ENCODE data around the gene ARHGAP42.

Gene ARHGAP42

GRCh38 chr11:100830274-100830673 lies 143.2 kb downstream of the ARHGAP42 start:
- TF ChIP-seq CSRNP3 (CRISPR knock-in tag; IDR thresholded peaks at IDR 0.05) = no peak
- no peak for TF ChIP-seq CREB5 (CRISPR knock-in tag; IDR thresholded peaks at IDR 0.05; ENCODE audit: low read depth)
- no peak for TF ChIP-seq TSHZ2 (CRISPR knock-in tag; IDR thresholded peaks at IDR 0.05)
- no peak for TF ChIP-seq ZNF8 (CRISPR knock-in tag; IDR thresholded peaks at IDR 0.05)
- no peak for TF ChIP-seq GLIS3 (CRISPR knock-in tag; IDR thresholded peaks at IDR 0.05)
- no peak for ATAC-seq

GRCh38 chr11:100830978-100831732 lies 144.1 kb downstream of the ARHGAP42 start:
- no peak for ATAC-seq
- TF ChIP-seq TCF4 (CRISPR knock-in tag; IDR thresholded peaks at IDR 0.05; ENCODE audit: borderline replicate concordance) (no peak), ZFP3 (CRISPR knock-in tag; IDR thresholded peaks at IDR 0.05) (no peak), GLIS3 (CRISPR knock-in tag; IDR thresholded peaks at IDR 0.05) (no peak), CSRNP3 (CRISPR knock-in tag; IDR thresholded peaks at IDR 0.05) (no peak), ZC3H10 (CRISPR knock-in tag; IDR thresholded peaks at IDR 0.05) (no peak), ISL1 (CRISPR knock-in tag; IDR thresholded peaks at IDR 0.05) (no peak), SNAI2 (CRISPR knock-in tag; IDR thresholded peaks at IDR 0.05) (no peak), CSDC2 (CRISPR knock-in tag; IDR thresholded peaks at IDR 0.05) (no peak)

GRCh38 chr11:100831929-100832494 lies 144.9 kb downstream of the ARHGAP42 start:
- no peak for ATAC-seq
- TF ChIP-seq CREB5 (CRISPR knock-in tag; IDR thresholded peaks at IDR 0.05; ENCODE audit: low read depth) = no peak
- TF ChIP-seq ESRRG (CRISPR knock-in tag; IDR thresholded peaks at IDR 0.05) = no peak
- TF ChIP-seq TOX (CRISPR knock-in tag; IDR thresholded peaks at IDR 0.05; ENCODE audit: borderline replicate concordance) = no peak
- no peak for TF ChIP-seq ZNF70 (CRISPR knock-in tag; IDR thresholded peaks at IDR 0.05)
- TF ChIP-seq BACH2 (CRISPR knock-in tag; IDR thresholded peaks at IDR 0.05; ENCODE audit: borderline replicate concordance) = no peak
- no peak for TF ChIP-seq ZC3H10 (CRISPR knock-in tag; IDR thresholded peaks at IDR 0.05)
- no peak for TF ChIP-seq ZNF8 (CRISPR knock-in tag; IDR thresholded peaks at IDR 0.05)
- TF ChIP-seq TSHZ2 (CRISPR knock-in tag; IDR thresholded peaks at IDR 0.05) = no peak
- no peak for TF ChIP-seq ARNTL (CRISPR knock-in tag; IDR thresholded peaks at IDR 0.05; ENCODE audit: borderline replicate concordance, low read depth)
- no peak for TF ChIP-seq CSRNP3 (CRISPR knock-in tag; IDR thresholded peaks at IDR 0.05)
- no peak for TF ChIP-seq GLIS3 (CRISPR knock-in tag; IDR thresholded peaks at IDR 0.05)
- TF ChIP-seq ZFP3 (CRISPR knock-in tag; IDR thresholded peaks at IDR 0.05) = no peak
- TF ChIP-seq CSDC2 (CRISPR knock-in tag; IDR thresholded peaks at IDR 0.05) = no peak
- no peak for TF ChIP-seq ISL1 (CRISPR knock-in tag; IDR thresholded peaks at IDR 0.05)
- TF ChIP-seq PPARA (CRISPR knock-in tag; IDR thresholded peaks at IDR 0.05; ENCODE audit: borderline replicate concordance) = no peak
- TF ChIP-seq ZNF565 (CRISPR knock-in tag; conservative IDR thresholded peaks at IDR 0.05; ENCODE audit: low read depth) = no peak
- no peak for TF ChIP-seq TCF4 (CRISPR knock-in tag; IDR thresholded peaks at IDR 0.05; ENCODE audit: borderline replicate concordance)
- no peak for TF ChIP-seq PATZ1 (CRISPR knock-in tag; IDR thresholded peaks at IDR 0.05; ENCODE audit: borderline replicate concordance)
- no peak for TF ChIP-seq SNAI2 (CRISPR knock-in tag; IDR thresholded peaks at IDR 0.05)
- no peak for TF ChIP-seq ZFP30 (CRISPR knock-in tag; IDR thresholded peaks at IDR 0.05)
